Neutrophil (primary cell): Measurements from ENCODE around the gene DHRS1.

ENCODE experiments used
- H3K27ac ChIP-seq: fragments of 200-600 bp; sonication (generic); 2 replicates; pipeline ENCODE4 v1.5.1; 2016; ENCODE audit warnings: mild to moderate bottlenecking, moderate library complexity
- H3K27me3 ChIP-seq: fragments of 200-600 bp; sonication (generic); 2 replicates; pipeline ENCODE4 v1.6.0; 2016; ENCODE audit warnings: mild to moderate bottlenecking
- H3K36me3 ChIP-seq: fragments of 200-600 bp; sonication (generic); 2 replicates; pipeline ENCODE4 v1.5.1; 2017
- H3K4me1 ChIP-seq, 2 experiments: fragments of 200-600 bp in 1 of 2; sonication (generic) in 1 of 2; 1 replicate in 1 of 2; 2 replicates in 1 of 2; pipeline versions ENCODE4 v1.5.1 to v1.6.1; 2013 to 2016; ENCODE audit warnings: low read depth in 1 of 2, low read length in 1 of 2, mild to moderate bottlenecking in 1 of 2, moderate library complexity in 1 of 2; ENCODE audit not compliant: control insufficient read depth in 1 of 2, insufficient read depth in 1 of 2
- H3K4me3 ChIP-seq, 2 experiments: fragments of 200-600 bp in 1 of 2; sonication (generic) in 1 of 2; 1 replicate in 1 of 2; 2 replicates in 1 of 2; pipeline ENCODE4 v1.5.1; 2013 to 2016; ENCODE audit warnings: low read depth in 1 of 2, low read length in 1 of 2, mild to moderate bottlenecking in 1 of 2, moderate library complexity in 1 of 2
- H3K9me3 ChIP-seq: fragments of 200-600 bp; sonication (generic); 2 replicates; pipeline ENCODE4 v1.5.1; 2016
- CTCF ChIP-seq: fragments of 200-600 bp; sonication (generic); IDR thresholded peaks from 2 replicates; pipeline ENCODE4 v1.5.1; 2016; ENCODE audit warnings: antibody characterized with exemption

The DHRS1 gene

DNA sequence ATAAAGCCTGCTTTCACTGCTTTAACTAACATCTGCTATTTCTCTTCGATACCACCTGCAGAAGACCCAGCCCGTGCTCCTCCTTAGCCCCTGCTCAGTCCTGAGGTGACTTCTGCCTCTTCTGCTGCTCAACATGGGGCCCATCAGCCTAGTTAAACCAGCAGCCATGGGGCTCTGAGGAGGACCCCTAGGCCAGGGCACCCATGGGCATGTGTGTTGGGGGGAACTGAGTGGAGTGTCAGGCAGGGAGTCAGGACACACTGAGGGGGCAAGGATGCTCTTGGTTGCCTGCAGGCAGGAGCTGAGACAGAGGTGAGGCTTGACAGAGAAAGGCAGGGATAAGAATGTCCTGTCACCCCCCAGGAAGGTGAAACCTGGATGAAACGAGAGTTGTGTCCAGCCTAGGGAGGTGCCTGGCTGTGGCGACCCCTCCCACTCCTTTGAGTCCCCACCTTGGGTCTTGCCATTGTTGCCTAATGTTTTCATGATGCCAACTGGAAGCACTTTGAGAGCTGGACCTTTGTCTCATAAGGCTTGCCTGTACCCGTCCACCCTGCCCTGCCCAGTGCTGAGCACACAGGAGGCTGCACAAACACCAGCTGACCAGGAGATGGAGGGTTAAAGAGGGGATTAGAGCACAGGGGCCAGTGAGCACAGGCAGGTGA lies 15.7 kb downstream of the DHRS1 start:
- no peaks in the 10 kb centered on the region for H3K9me3 ChIP-seq
- no peak overlapping the region for H3K27ac ChIP-seq
- H3K4me3 ChIP-seq = no peak overlapping the region
- no peaks in the 10 kb centered on the region for H3K27me3 ChIP-seq
- no peak for TF ChIP-seq CTCF
- H3K36me3 ChIP-seq = no peaks in the 10 kb centered on the region
- peaks cover 37 to 40% of the 10 kb centered on the region in 2 experiments for H3K4me1 ChIP-seq

DNA sequence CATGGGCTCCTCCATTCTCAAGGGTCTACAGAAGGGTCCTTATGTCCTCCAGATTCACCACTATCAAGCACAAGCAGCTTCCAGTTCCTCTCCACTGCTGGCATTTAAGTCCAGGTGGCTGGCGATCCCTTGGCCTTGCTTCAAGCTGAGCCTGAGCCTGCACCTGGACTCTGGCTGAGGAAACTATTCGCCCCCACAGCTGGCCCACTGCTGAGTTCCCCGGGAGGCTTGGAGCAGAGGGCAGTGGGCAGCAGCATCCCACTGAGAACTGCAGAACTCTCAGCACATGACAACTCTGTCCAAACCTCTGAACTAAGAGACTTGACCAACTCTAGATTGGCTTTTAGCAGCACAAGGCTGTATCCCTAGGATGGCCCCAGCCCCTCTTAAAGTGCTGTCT lies 16.8 kb downstream of the DHRS1 start:
- Histone ChIP-seq H3K27me3 (no peaks in the 10 kb centered on the region), H3K27ac (peak overlapping the region; percentile 97), H3K36me3 (no peaks in the 10 kb centered on the region), H3K4me1 (peaks cover 48 to 52% of the 10 kb centered on the region in 2 experiments), H3K4me3 (no peak overlapping the region), H3K9me3 (no peaks in the 10 kb centered on the region)
- TF ChIP-seq CTCF = no peak

DNA sequence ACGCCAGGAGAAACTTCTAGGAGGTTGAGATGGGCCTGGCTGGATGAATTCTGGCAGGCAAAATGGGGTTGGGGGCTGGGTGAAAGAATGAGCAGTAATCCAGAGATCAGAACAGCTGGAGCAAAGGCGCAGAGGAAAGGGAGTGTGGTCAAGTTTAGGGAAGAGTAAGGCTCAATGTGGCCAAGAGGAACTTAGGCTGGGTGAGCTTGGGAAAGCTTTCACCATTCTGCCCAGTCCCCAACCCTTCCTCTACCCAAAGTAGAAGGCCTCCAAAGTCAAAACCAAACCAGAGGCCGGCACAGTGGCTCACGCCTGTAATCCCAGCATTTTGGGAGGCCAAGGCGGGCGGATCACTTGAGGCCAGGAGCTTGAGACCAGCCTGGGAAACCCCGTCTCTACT lies 17.9 kb downstream of the DHRS1 start:
- H3K27me3 ChIP-seq = no peaks in the 10 kb centered on the region
- no peaks in the 10 kb centered on the region for H3K9me3 ChIP-seq
- no peak for TF ChIP-seq CTCF
- no peak overlapping the region for H3K4me3 ChIP-seq
- H3K36me3 ChIP-seq = no peaks in the 10 kb centered on the region
- peak overlapping the region; percentile 97 for H3K27ac ChIP-seq
- peaks cover 60 to 63% of the 10 kb centered on the region in 2 experiments for H3K4me1 ChIP-seq

DNA sequence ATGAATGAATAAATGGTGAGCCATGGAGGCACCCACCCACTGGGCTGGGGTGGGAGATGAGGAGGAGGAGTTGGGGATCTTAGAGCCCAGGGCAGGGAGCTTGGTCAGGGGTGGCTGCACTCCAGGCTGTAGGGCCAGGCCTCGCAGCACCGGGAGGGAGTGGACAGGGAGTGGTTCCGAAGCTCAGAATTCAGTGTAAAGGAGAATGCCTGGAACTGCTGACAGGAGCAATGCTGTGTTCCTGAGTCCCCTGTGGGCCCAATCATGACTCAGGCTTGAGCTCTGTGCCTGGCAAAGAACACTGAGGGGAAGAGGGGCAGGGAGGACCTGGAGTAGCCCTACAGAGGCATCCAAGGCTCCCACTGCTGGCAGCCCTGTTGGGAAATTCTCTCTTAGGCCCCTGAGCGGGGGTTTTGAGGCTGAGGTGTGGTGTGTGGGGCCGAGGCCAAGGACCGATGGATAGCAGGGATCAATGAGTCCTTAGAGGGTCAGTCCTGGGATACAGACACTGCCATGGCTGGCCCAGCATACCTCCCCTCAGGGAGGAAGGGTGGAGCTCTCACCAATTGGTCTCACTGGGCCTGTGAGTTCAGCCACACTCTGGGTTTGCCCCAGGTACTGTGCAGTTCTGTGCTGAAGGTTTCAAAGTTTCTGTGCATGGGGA lies 18.7 kb downstream of the DHRS1 start:
- H3K4me1 ChIP-seq = peaks cover 64 to 68% of the 10 kb centered on the region in 2 experiments
- no peaks in the 10 kb centered on the region for H3K27me3 ChIP-seq
- no peak for TF ChIP-seq CTCF
- peak overlapping the region; percentile 97 for H3K27ac ChIP-seq
- no peaks in the 10 kb centered on the region for H3K9me3 ChIP-seq
- H3K4me3 ChIP-seq = no peak overlapping the region
- no peaks in the 10 kb centered on the region for H3K36me3 ChIP-seq

DNA sequence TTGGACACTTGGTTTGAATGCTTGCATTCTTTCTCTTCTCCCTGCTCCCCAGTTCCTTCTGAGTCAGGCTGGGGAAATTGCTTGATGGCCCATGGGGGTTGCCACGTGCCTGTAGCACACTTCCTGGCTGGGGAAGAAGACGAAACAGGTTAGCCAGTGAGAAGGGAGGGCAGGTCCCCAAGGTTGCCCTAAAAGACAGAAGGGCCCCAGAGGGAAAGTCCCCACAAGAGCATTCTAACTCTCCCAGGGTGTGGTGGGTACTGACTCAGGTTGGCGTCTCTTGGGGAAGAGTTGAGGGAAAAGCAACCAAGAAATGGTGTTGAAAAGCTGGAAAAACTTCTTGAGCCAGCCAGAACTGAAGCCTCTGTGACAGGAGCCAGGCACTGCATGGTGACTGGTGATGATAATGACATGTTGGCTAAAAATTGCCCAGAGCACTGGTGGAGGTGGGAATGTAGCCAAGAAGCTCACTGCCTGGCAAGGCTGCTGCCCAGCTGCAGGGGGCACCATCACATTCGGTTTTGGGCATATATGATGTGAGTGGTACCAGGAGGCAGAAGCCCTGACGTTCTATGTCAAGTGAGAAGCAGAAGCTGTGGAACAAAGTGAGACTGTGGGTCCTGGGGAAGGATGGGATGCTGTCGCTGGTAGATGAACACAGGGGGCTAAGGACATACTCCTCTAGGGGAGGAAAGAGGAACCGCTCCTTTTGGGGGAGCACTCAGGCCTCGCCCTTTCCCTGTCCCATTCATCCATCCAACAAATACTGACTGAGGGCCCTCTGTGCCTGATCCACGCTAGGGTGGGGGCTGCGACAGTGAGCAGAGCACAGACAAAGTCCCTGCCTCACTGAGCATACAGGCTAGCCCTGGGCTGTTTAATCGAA lies 20.0 kb downstream of the DHRS1 start:
- no peak for TF ChIP-seq CTCF
- peak overlapping the region; percentile 97 for H3K27ac ChIP-seq
- H3K9me3 ChIP-seq = no peaks in the 10 kb centered on the region
- H3K4me1 ChIP-seq = peaks cover 77 to 80% of the 10 kb centered on the region in 2 experiments
- H3K4me3 ChIP-seq = peak overlapping the region; percentile 12 to 24
- no peaks in the 10 kb centered on the region for H3K36me3 ChIP-seq
- H3K27me3 ChIP-seq = no peaks in the 10 kb centered on the region
